Mucosa of rectum (tissue), 2 donors: ENCODE data around the gene ZNF536.

ENCODE experiments used
- H3K27ac ChIP-seq, 2 donors: one replicate each; pipeline ENCODE4 v1.7.0; 2013; ENCODE audit warnings: inconsistent platforms in 2 of 2, low read depth in 2 of 2, low read length in 2 of 2
- H3K27me3 ChIP-seq, 2 donors: one replicate each; pipeline ENCODE4 v1.7.0; 2013; ENCODE audit warnings: low read length in 2 of 2; ENCODE audit not compliant: control insufficient read depth in 2 of 2, insufficient read depth in 2 of 2
- H3K36me3 ChIP-seq, 2 donors: one replicate each; pipeline ENCODE4 v1.7.0; 2013; ENCODE audit warnings: low read length in 2 of 2; ENCODE audit not compliant: control insufficient read depth in 2 of 2, insufficient read depth in 2 of 2
- H3K4me1 ChIP-seq, 2 donors: one replicate each; pipeline ENCODE4 v1.7.0; 2013; ENCODE audit warnings: low read length in 2 of 2, mild to moderate bottlenecking in 1 of 2; ENCODE audit not compliant: control insufficient read depth in 2 of 2, insufficient read depth in 2 of 2
- H3K4me3 ChIP-seq, 2 donors: one replicate each; pipeline ENCODE4 v1.7.0; 2013; ENCODE audit warnings: low read length in 2 of 2
- H3K9ac ChIP-seq, 2 donors: one replicate each; pipeline ENCODE4 v1.7.0; 2013; ENCODE audit warnings: low read length in 2 of 2, low read depth in 1 of 2, mild to moderate bottlenecking in 1 of 2
- H3K9me3 ChIP-seq, 2 donors: one replicate each; pipeline ENCODE4 v1.7.0; 2013; ENCODE audit warnings: low read length in 2 of 2; ENCODE audit not compliant: control insufficient read depth in 2 of 2
- donor health status: healthy.
- donor health status: Normal muscosa, but diverticular disease.

ZNF536 gene

DNA sequence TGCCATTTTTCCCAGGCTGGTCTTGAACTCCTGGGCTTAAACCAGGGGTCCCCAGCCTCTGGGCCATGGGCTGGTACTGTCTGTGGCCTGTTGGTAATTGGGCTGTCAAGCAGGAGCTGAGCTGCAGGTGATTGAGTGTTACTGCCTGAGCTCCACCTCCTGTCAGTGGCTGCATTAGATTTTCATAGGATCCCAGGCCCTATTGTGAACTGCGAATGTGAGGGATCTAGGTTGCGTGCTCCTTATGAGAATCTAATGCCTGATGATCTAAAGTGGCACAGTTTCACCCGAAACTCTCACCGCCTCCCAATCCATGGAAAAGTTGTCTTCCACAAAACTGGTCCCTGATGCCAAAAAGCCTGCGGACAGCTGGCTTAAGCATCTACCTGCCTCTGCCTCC, 16.6 kb upstream of the ZNF536 start:
- Histone ChIP-seq H3K9ac (no peak overlapping the region), H3K4me1 (no peaks in the 10 kb centered on the region), H3K27ac (no peak overlapping the region), H3K27me3 (no peaks in the 10 kb centered on the region), H3K9me3 (no peaks in the 10 kb centered on the region), H3K4me3 (no peak overlapping the region), H3K36me3 (no peaks in the 10 kb centered on the region)

DNA sequence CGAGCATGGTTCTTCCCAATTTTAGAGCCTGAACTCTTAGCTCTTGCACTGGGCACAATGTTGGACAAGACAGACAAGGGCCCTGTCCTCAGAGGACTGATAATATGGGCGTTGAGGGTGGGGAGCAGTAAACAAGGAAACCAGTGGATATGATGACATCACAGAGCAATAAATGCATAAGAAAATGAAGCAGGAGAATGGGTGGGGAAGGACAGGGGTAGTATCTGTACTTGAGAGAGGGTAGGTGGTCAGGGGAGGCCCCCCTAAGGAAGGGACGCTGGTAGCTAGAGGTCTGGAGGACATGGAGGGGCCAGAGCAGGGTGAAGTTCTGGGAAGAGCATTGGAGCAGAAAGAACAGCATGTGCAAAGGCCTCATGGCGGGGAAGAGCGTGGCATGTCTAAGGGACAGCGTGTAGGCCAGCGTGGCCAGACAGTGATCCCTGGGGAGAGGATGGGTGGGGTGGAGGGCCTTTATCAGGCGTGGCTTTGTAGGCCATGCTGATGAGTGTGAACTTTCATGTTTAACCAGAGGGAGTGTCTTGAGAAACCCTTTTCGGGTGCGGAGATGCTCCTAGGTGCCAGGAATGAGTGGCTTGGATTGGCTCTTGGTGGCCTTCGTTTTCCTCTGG, 15.1 kb upstream of the ZNF536 start:
- Histone ChIP-seq H3K27ac (no peak overlapping the region), H3K4me3 (no peak overlapping the region)

DNA sequence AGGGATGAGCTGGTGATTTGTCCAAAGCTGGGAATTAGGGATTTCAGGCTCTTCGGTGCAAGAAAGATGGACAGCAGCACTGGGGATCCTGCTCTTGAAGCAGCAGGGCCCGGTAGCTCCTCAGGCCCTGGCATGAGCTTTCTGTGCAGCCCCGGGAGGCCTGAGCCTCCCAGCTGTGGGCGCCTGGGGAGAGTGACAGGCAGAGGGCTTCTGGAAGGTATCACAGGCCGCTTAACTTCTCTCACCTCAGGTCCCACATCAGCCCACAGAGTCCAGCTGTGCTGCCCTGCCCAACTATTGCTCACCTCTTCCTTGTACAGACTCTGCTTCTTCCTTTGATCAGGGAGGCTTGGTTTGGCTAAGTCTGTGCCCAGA, 14.6 kb upstream of the ZNF536 start:
- Histone ChIP-seq H3K36me3 (no peaks in the 10 kb centered on the region), H3K4me1 (no peaks in the 10 kb centered on the region), H3K4me3 (no peak overlapping the region), H3K27me3 (no peaks in the 10 kb centered on the region), H3K9me3 (no peaks in the 10 kb centered on the region), H3K9ac (no peak overlapping the region), H3K27ac (no peak overlapping the region)

More for the DNA sequence above, 15.1 kb upstream of the ZNF536 start:
- Histone ChIP-seq H3K27me3 (no peaks in the 10 kb centered on the region), H3K9ac (no peak overlapping the region), H3K9me3 (no peaks in the 10 kb centered on the region), H3K36me3 (no peaks in the 10 kb centered on the region), H3K4me1 (no peaks in the 10 kb centered on the region)

GRCh38 chr19:30358319-30358718, 13.9 kb upstream of the ZNF536 start:
- H3K4me3 ChIP-seq: no peak overlapping the region
- no peaks in the 10 kb centered on the region for H3K9me3 ChIP-seq
- no peaks in the 10 kb centered on the region for H3K4me1 ChIP-seq
- no peak overlapping the region for H3K27ac ChIP-seq
- no peak overlapping the region for H3K9ac ChIP-seq
- no peaks in the 10 kb centered on the region for H3K36me3 ChIP-seq
- H3K27me3 ChIP-seq: no peaks in the 10 kb centered on the region

DNA sequence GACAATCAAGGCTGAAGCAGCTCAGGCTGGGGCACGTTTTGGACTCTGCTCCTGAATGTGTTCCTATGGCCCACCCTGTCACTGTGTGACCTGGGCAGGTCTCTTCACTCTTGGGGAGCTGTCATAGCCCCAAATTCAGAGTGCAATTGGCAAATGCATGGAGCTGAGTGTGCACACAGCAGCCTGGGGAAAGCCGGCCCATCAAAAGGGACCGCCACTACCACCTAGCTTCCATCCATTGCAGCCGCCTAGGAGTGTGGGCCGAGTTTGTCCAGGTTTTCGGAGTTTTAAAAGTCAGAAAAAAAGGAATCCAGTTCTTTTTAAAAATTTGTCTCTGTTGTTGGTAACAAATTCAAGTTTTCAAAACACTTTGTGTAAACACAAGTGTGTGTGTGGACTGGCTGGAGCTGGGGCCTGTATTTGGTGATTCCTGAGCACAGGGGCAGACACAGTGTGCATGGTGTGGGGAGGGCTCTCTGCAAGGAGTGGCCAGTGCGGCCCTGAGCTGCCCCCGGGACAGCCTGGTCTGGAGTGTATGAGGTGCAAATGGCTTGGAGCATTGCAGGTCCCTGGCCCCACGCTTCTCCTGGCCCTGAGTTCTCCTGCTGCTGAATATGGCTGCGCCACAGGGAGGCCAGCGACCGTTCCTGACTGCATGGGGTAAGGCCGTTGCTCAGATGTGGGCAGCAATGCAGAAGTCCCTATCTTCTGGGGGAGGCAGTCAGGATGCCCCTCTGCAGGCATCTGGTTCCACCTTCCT, 13.2 kb upstream of the ZNF536 start:
- Histone ChIP-seq H3K36me3 (no peaks in the 10 kb centered on the region), H3K9ac (no peak overlapping the region), H3K27ac (no peak overlapping the region), H3K9me3 (no peaks in the 10 kb centered on the region), H3K27me3 (no peaks in the 10 kb centered on the region), H3K4me1 (no peaks in the 10 kb centered on the region), H3K4me3 (no peak overlapping the region)

GRCh38 chr19:30359936-30360335, 12.2 kb upstream of the ZNF536 start:
- Histone ChIP-seq H3K36me3 (no peaks in the 10 kb centered on the region), H3K4me1 (no peaks in the 10 kb centered on the region), H3K27me3 (no peaks in the 10 kb centered on the region), H3K27ac (no peak overlapping the region), H3K9ac (no peak overlapping the region), H3K9me3 (no peaks in the 10 kb centered on the region), H3K4me3 (no peak overlapping the region)

GRCh38 chr19:30360376-30361106, 11.6 kb upstream of the ZNF536 start:
- H3K4me1 ChIP-seq: no peaks in the 10 kb centered on the region
- no peak overlapping the region for H3K4me3 ChIP-seq
- no peak overlapping the region for H3K27ac ChIP-seq
- no peak overlapping the region for H3K9ac ChIP-seq
- no peaks in the 10 kb centered on the region for H3K9me3 ChIP-seq
- H3K27me3 ChIP-seq: no peaks in the 10 kb centered on the region
- H3K36me3 ChIP-seq: no peaks in the 10 kb centered on the region

DNA sequence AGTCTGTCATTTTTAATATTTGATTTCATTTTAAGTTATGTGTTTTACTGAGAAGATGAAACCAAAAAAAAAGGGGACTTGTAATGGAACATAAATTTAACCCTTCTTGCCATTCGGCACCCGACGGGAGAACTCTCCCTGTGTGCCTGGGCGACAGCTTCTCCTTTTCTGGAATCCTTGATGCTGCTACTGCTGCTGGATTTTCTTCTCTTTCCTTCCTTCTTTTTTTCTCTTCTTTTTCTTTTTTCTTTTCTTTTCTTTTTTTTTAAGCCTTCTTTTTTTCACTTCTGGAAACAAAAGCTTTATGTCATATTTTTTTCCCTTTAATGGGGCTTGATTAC, 11.1 kb upstream of the ZNF536 start:
- no peak overlapping the region for H3K9ac ChIP-seq
- H3K27me3 ChIP-seq: no peaks in the 10 kb centered on the region
- no peaks in the 10 kb centered on the region for H3K36me3 ChIP-seq
- no peak overlapping the region for H3K4me3 ChIP-seq
- H3K4me1 ChIP-seq: no peaks in the 10 kb centered on the region
- no peak overlapping the region for H3K27ac ChIP-seq
- no peaks in the 10 kb centered on the region for H3K9me3 ChIP-seq

GRCh38 chr19:30361721-30362120, 10.5 kb upstream of the ZNF536 start:
- H3K27me3 ChIP-seq: no peaks in the 10 kb centered on the region
- no peaks in the 10 kb centered on the region for H3K4me1 ChIP-seq
- H3K9me3 ChIP-seq: no peaks in the 10 kb centered on the region
- no peaks in the 10 kb centered on the region for H3K36me3 ChIP-seq
- no peak overlapping the region for H3K9ac ChIP-seq
- H3K4me3 ChIP-seq: no peak overlapping the region
- no peak overlapping the region for H3K27ac ChIP-seq

GRCh38 chr19:30362156-30362754, 9.9 kb upstream of the ZNF536 start:
- Histone ChIP-seq H3K4me1 (no peaks in the 10 kb centered on the region), H3K9ac (no peak overlapping the region), H3K27ac (no peak overlapping the region), H3K27me3 (no peaks in the 10 kb centered on the region), H3K4me3 (no peak overlapping the region), H3K36me3 (no peaks in the 10 kb centered on the region), H3K9me3 (no peaks in the 10 kb centered on the region)
